ENCODE results near the gene CDH4.

DNA sequence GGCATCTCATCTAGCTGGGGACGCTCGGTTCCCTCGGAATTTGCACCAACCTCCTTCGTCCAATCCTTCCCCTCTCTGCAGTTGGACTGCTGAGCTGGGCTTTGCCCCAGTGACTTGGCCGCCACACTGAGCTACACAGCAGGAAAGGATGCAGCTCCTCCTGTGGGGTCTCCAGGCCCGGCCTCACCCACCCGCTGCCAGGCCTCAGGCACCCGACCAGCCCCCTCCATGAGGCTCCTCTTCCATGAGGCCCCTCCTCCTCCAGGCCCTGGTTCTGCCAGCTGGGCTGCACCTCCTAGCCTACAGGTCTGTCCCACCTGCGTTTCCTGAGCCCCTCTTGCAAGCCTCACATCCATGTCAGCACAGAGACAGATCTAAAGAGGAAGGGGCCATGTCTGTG lies 443.7 kb downstream of the CDH4 start:
- TF ChIP-seq, protein P1, sequence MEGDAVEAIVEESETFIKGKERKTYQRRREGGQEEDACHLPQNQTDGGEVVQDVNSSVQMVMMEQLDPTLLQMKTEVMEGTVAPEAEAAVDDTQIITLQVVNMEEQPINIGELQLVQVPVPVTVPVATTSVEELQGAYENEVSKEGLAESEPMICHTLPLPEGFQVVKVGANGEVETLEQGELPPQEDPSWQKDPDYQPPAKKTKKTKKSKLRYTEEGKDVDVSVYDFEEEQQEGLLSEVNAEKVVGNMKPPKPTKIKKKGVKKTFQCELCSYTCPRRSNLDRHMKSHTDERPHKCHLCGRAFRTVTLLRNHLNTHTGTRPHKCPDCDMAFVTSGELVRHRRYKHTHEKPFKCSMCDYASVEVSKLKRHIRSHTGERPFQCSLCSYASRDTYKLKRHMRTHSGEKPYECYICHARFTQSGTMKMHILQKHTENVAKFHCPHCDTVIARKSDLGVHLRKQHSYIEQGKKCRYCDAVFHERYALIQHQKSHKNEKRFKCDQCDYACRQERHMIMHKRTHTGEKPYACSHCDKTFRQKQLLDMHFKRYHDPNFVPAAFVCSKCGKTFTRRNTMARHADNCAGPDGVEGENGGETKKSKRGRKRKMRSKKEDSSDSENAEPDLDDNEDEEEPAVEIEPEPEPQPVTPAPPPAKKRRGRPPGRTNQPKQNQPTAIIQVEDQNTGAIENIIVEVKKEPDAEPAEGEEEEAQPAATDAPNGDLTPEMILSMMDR (optimal IDR thresholded peaks at IDR 0.05 in 1 of 3, IDR thresholded peaks at IDR 0.05 in 1 of 3, conservative IDR thresholded peaks at IDR 0.05 in 1 of 3; ENCODE audit: extremely low read depth in 1 of 3, insufficient read depth in 2 of 3, low read length in 3 of 3) = no peak
- no peak for TF ChIP-seq EZH2 (IDR thresholded peaks at IDR 0.05; ENCODE audit: low read length)

All from keratinocyte (primary cell).